Measurements from ENCODE around the gene MAT2B. TPM values are rescaled to one million over a fixed set of nuclear protein-coding genes. Genes with fewer than 3 reads are reported as not detected.

The MAT2B gene
- total RNA-seq, 4 donors from 2014 or later = 26.6 to 44.7 (median 32.1) TPM

DNA sequence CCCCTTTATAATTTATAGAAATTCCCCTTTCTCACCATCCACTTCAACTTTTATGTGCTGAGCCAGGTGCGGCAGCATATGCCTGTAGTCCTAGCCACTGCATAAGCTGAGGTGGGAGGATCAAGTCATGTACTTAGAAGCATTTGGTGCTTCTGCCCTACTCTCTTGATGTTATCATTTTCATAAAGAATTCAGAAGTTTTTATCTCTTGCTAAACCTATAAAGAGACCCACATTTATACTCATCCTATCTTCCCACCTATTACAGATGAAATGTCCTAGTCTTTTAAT is 26.5 kb upstream of the MAT2B start:
- H3K4me1 ChIP-seq = no peaks in the 10 kb centered on the region
- intact Hi-C loops (cut with DNase I; ENCODE audit: low total_unique reads) = no loop called here
- no peak overlapping the region for H3K27ac ChIP-seq
- TF ChIP-seq CTCF (IDR thresholded peaks at IDR 0.05 in 4 of 5, conservative IDR thresholded peaks at IDR 0.05 in 1 of 5) (no peak), POLR2A (IDR thresholded peaks at IDR 0.05) (no peak)
- no peak overlapping the region for H3K4me3 ChIP-seq
- H3K27me3 ChIP-seq = no peaks in the 10 kb centered on the region
- H3K36me3 ChIP-seq = no peaks in the 10 kb centered on the region
- ATAC-seq = no peak
- H3K9me3 ChIP-seq = no peaks in the 10 kb centered on the region
- DNase-seq = no peak
- in situ Hi-C loops (cut with MboI; ENCODE audit: low sequenced_read_pairs in 4 of 4) = no loop called here

DNA sequence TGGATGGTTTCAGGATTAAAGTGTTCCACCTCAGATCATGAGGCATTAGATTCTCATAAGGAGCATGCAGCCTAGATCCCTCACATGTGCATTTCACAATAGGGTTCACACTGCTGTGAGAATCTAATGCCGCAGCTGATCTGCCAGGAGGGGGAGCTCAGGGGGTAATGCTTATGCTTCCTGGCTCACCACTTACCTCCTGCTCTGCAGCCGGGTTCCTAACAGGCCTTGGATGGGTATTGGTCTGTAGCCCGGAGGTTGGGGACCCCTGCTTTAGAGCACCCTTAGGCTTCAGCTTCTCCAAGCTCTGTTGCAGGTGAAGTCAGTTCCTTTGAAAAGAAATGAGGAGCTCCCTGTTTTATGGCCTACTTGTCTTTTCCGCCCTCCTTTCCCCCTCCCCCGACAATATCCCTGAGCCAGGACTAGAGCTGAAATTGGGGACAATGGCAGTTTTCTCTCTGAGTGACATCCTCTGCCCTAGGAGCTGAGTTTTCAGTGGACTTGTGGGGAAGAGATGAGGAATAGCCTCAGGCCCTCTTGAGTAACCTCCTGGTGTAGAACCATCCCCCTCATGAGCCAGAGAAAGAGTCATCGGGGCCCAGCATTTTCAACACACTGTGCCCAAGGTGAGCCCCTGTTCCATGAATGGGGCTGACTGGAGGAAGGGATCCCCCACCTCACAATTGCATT is 16.2 kb upstream of the MAT2B start:
- in situ Hi-C loops (cut with MboI; ENCODE audit: low sequenced_read_pairs in 4 of 4) (no loop called here), intact Hi-C loops (cut with DNase I; ENCODE audit: low total_unique reads) (no loop called here)
- TF ChIP-seq CTCF (IDR thresholded peaks at IDR 0.05 in 4 of 5, conservative IDR thresholded peaks at IDR 0.05 in 1 of 5) = no peak
- TF ChIP-seq POLR2A (IDR thresholded peaks at IDR 0.05) = no peak
- H3K4me3 ChIP-seq = no peak overlapping the region
- H3K27me3 ChIP-seq = no peaks in the 10 kb centered on the region
- H3K4me1 ChIP-seq = no peaks in the 10 kb centered on the region
- no peaks in the 10 kb centered on the region for H3K9me3 ChIP-seq
- ATAC-seq = no peak
- no peaks in the 10 kb centered on the region for H3K36me3 ChIP-seq
- no peak for DNase-seq
- no peak overlapping the region for H3K27ac ChIP-seq

DNA sequence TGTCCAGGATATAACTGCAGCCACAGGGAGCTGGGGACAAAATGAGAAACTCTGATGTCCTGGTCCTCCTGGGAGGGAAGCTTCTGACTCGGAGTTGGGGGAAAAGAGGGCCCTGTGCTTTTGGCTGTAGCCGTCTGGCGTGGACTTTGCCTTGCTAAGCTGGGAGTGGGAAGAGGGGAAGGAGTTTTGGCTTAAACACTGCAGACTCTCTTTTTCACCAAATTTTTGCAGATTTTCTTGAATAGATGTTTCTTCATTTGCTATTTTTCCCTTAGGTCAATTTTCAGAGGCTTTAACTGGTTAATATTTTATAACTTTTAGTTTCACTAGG is 15.7 kb upstream of the MAT2B start:
- in situ Hi-C loops (cut with MboI; ENCODE audit: low sequenced_read_pairs in 4 of 4) = no loop called here

GRCh38 chr5:163496286-163496685 is 9.1 kb upstream of the MAT2B start:
- no peaks in the 10 kb centered on the region for H3K4me1 ChIP-seq
- TF ChIP-seq CTCF (IDR thresholded peaks at IDR 0.05 in 4 of 5, conservative IDR thresholded peaks at IDR 0.05 in 1 of 5) = no peak
- no peak for TF ChIP-seq POLR2A (IDR thresholded peaks at IDR 0.05)
- no peak for ATAC-seq
- H3K36me3 ChIP-seq = no peaks in the 10 kb centered on the region
- H3K27ac ChIP-seq = no peak overlapping the region
- H3K4me3 ChIP-seq = no peak overlapping the region
- DNase-seq = no peak
- in situ Hi-C loops (cut with MboI; ENCODE audit: low sequenced_read_pairs in 4 of 4) = no loop called here
- H3K9me3 ChIP-seq = no peaks in the 10 kb centered on the region
- no peaks in the 10 kb centered on the region for H3K27me3 ChIP-seq
- intact Hi-C loops (cut with DNase I; ENCODE audit: low total_unique reads) = no loop called here

More for the DNA sequence above, 15.7 kb upstream of the MAT2B start:
- no peak overlapping the region for H3K27ac ChIP-seq
- no peaks in the 10 kb centered on the region for H3K4me1 ChIP-seq
- H3K9me3 ChIP-seq = no peaks in the 10 kb centered on the region
- intact Hi-C loops (cut with DNase I; ENCODE audit: low total_unique reads) = no loop called here
- H3K4me3 ChIP-seq = no peak overlapping the region
- TF ChIP-seq CTCF (IDR thresholded peaks at IDR 0.05 in 4 of 5, conservative IDR thresholded peaks at IDR 0.05 in 1 of 5) = no peak
- no peak for TF ChIP-seq POLR2A (IDR thresholded peaks at IDR 0.05)
- DNase-seq (no peak), ATAC-seq (no peak)
- H3K27me3 ChIP-seq = no peaks in the 10 kb centered on the region
- H3K36me3 ChIP-seq = no peaks in the 10 kb centered on the region

DNA sequence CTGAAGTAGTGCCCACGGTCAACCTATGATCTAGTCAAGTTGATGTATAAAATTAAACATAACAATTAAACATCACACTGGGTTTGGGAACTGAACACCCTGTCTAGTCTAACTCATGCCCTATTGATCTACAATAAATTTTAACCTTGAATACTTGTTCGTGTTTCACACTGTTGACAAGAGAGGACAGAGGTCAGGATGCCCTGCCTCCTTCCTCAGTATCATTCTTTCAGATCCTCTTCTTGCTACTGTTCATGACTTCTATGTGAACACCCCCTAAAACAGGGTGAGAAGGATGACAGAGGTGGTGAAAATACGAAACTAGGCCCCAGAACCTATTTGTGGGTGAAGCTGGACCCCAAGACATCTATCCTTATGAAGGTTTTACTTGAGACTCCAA is 8.1 kb upstream of the MAT2B start:
- Histone ChIP-seq H3K9me3 (no peaks in the 10 kb centered on the region), H3K4me3 (no peak overlapping the region), H3K27ac (no peak overlapping the region), H3K36me3 (no peaks in the 10 kb centered on the region), H3K27me3 (no peaks in the 10 kb centered on the region), H3K4me1 (peaks cover 0 to 1% of the 10 kb centered on the region in 2 donors)
- in situ Hi-C loops (cut with MboI; ENCODE audit: low sequenced_read_pairs in 4 of 4) = no loop called here
- ATAC-seq (no peak), DNase-seq (no peak)
- TF ChIP-seq POLR2A (IDR thresholded peaks at IDR 0.05) (no peak), CTCF (IDR thresholded peaks at IDR 0.05 in 4 of 5, conservative IDR thresholded peaks at IDR 0.05 in 1 of 5) (no peak)
- intact Hi-C loops (cut with DNase I; ENCODE audit: low total_unique reads) = no loop called here
